SU-DHL-6 (cell line): ENCODE measurements around the gene CCDC179.
A peak's percentile ranks its signal among the peaks of the same experiment; 100 is the strongest.

Experiments used
- H2AFZ ChIP-seq: fragments of 200-600 bp; sonication (generic); 2 replicates; pipeline ENCODE4 v1.6.1; 2014; ENCODE audit warnings: low read depth, mild to moderate bottlenecking, moderate library complexity, mixed read lengths, antibody characterized with exemption, low read length; ENCODE audit not compliant: severe bottlenecking
- H3F3A ChIP-seq: fragments of 200-600 bp; shearing (Covaris generic); 2 replicates; pipeline ENCODE4 v1.6.0; 2016; ENCODE audit warnings: antibody characterized with exemption, mild to moderate bottlenecking; ENCODE audit not compliant: insufficient read depth
- H3K27ac ChIP-seq: fragments of 200-600 bp; sonication (generic); 2 replicates; pipeline ENCODE4 v1.5.1; 2016; ENCODE audit warnings: low read depth, mild to moderate bottlenecking, low read length, moderate library complexity, mixed read lengths
- H3K27me3 ChIP-seq: fragments of 200-600 bp; sonication (generic), shearing (Covaris generic); 2 replicates; pipeline ENCODE4 v1.6.0; 2014; ENCODE audit warnings: mild to moderate bottlenecking, low read length
- H3K36me3 ChIP-seq: fragments of 200-600 bp; sonication (generic); 2 replicates; pipeline ENCODE4 v1.6.1; 2014; ENCODE audit warnings: mild to moderate bottlenecking, low read length, mixed read lengths
- H3K4me2 ChIP-seq: fragments of 300-600, 200-600 bp; shearing (Covaris generic), sonication (generic); 2 replicates; pipeline ENCODE4 v1.6.0; 2014; ENCODE audit warnings: low read length, low read depth, mild to moderate bottlenecking; ENCODE audit not compliant: poor library complexity, severe bottlenecking
- H3K4me3 ChIP-seq: fragments of 200-600 bp; sonication (generic); 2 replicates; pipeline ENCODE4 v1.5.1; 2014; ENCODE audit warnings: antibody characterized with exemption, low read length, mild to moderate bottlenecking, mixed read lengths; ENCODE audit not compliant: insufficient read depth, poor library complexity, severe bottlenecking
- H3K79me2 ChIP-seq: fragments of 200-600 bp; sonication (generic); 2 replicates; pipeline ENCODE4 v1.6.1; 2014; ENCODE audit warnings: mild to moderate bottlenecking, low read length, moderate library complexity; ENCODE audit not compliant: insufficient read depth
- H3K9ac ChIP-seq: fragments of 200-600 bp; sonication (generic); 2 replicates; pipeline ENCODE4 v1.7.0; 2014; ENCODE audit warnings: mild to moderate bottlenecking, low read length
- H3K9me2 ChIP-seq: fragments of 200-600 bp; sonication (generic); replicated peaks from 2 replicates; pipeline ENCODE4 v1.6.1; 2014; ENCODE audit warnings: low read length; ENCODE audit not compliant: insufficient read depth
- H3K9me3 ChIP-seq: fragments of 200-600 bp; sonication (generic); 2 replicates; pipeline ENCODE4 v1.6.1; 2014; ENCODE audit warnings: low read length, mixed read lengths; ENCODE audit not compliant: insufficient read depth
- H4K20me1 ChIP-seq: fragments of 200-600 bp; sonication (generic); 2 replicates; pipeline ENCODE4 v1.6.1; 2014; ENCODE audit warnings: low read depth, mild to moderate bottlenecking, antibody characterized with exemption, low read length, moderate library complexity, mixed read lengths
- CTCF ChIP-seq: fragments of 200-600 bp; sonication (generic); IDR thresholded peaks from one replicate; pipeline ENCODE4 v1.5.1; 2017; ENCODE audit warnings: antibody characterized with exemption, mild to moderate bottlenecking, low read length, moderate library complexity; ENCODE audit not compliant: insufficient read depth, poor library complexity, severe bottlenecking
- EZH2phosphoT487 ChIP-seq: fragments of 200-600 bp; sonication (generic), shearing (Covaris generic); conservative IDR thresholded peaks from 2 replicates; pipeline ENCODE4 v1.6.1; 2018; ENCODE audit warnings: mild to moderate bottlenecking, antibody characterized with exemption, low read length, moderate library complexity, mixed read lengths

The CCDC179 gene

GRCh38 chr11:22830082-22830414 is 30.2 kb downstream of the CCDC179 start:
- no peak overlapping the region for H3K9ac ChIP-seq
- peak overlapping the region; percentile 53 for H3K4me2 ChIP-seq
- peaks cover 18% of the 10 kb centered on the region; the same call in 1 of the 2 replicates for H3K36me3 ChIP-seq
- H3K9me3 ChIP-seq: no peaks in the 10 kb centered on the region
- no peaks in the 10 kb centered on the region for H4K20me1 ChIP-seq
- no peak overlapping the region for H2AFZ ChIP-seq
- H3K9me2 ChIP-seq: no peaks in the 10 kb centered on the region
- peaks cover 11% of the 10 kb centered on the region; the same call in 1 of the 2 replicates for H3F3A ChIP-seq
- peaks cover 12% of the 10 kb centered on the region for H3K79me2 ChIP-seq
- TF ChIP-seq EZH2phosphoT487 (no peak), CTCF (no peak)
- H3K27me3 ChIP-seq: no peaks in the 10 kb centered on the region
- no peak overlapping the region for H3K27ac ChIP-seq
- H3K4me3 ChIP-seq: peak overlapping the region; percentile 46

- peak within 1 kb of the TSS; percentile 74 for H3K4me2 ChIP-seq
- H3K9me3 ChIP-seq: no peaks in the 10 kb centered on the region
- peak within 1 kb of the TSS; percentile 76 for H2AFZ ChIP-seq
- H3K27me3 ChIP-seq: no peaks in the 10 kb centered on the region
- H4K20me1 ChIP-seq: no peaks in the 10 kb centered on the region
- TF ChIP-seq CTCF: peak; percentile 75
- TF ChIP-seq EZH2phosphoT487: no peak
- peak within 1 kb of the TSS; percentile 60 for H3K27ac ChIP-seq
- H3K4me3 ChIP-seq: peak within 1 kb of the TSS; percentile 86
- peak within 1 kb of the TSS; percentile 69 for H3K9ac ChIP-seq
- peaks cover 12% of the 10 kb centered on the region for H3K79me2 ChIP-seq
- H3K36me3 ChIP-seq: peaks cover 18% of the 10 kb centered on the region; the same call in 1 of the 2 replicates
- no peaks in the 10 kb centered on the region for H3K9me2 ChIP-seq
- peaks cover 11% of the 10 kb centered on the region; the same call in 1 of the 2 replicates for H3F3A ChIP-seq
Measured at GRCh38 chr11:22829231-22830081, 30.8 kb downstream of the CCDC179 start, which contains the start of gene SVIP. Gene SVIP, minus strand, starts transcription at chr11:22829801. Its CDS starts 53 bp downstream, at chr11:22829748.

- Histone ChIP-seq H2AFZ (peak overlapping the region; percentile 76), H3K9me2 (no peaks in the 10 kb centered on the region), H4K20me1 (no peaks in the 10 kb centered on the region), H3K4me2 (peak overlapping the region; percentile 74), H3K79me2 (peaks cover 12% of the 10 kb centered on the region), H3K36me3 (peaks cover 18% of the 10 kb centered on the region; the same call in 1 of the 2 replicates), H3K9ac (peak overlapping the region; percentile 69), H3K27me3 (no peaks in the 10 kb centered on the region), H3K27ac (no peak overlapping the region), H3K9me3 (no peaks in the 10 kb centered on the region), H3K4me3 (peak overlapping the region; percentile 86), H3F3A (peaks cover 11% of the 10 kb centered on the region; the same call in 1 of the 2 replicates)
- TF ChIP-seq CTCF (no peak), EZH2phosphoT487 (no peak)
Measured at GRCh38 chr11:22828373-22828772, 31.9 kb downstream of the CCDC179 start.
